PC-9 (cell line): ENCODE results near the gene ARL5A. TPM values are rescaled to one million over a fixed set of nuclear protein-coding genes. Genes with fewer than 3 reads are reported as not detected.

Experiments used
- BruUV-seq: library from RNA; stranded (reverse); fragments of 400-500 nt; replicated peaks from 2 replicates; lab custom pipeline; 2021; lab: Mats Ljungman, UMichigan
- CTCF ChIA-PET: fragments of 300-600 bp; sonication (Branson Sonifier 250); formaldehyde crosslinking; loops from one replicate; lab custom pipeline; 2022; ENCODE audit warnings: antibody characterized with exemption; lab: Charles Lee
- POLR2A ChIA-PET: fragments of 300-600 bp; sonication (Branson Sonifier 250); formaldehyde crosslinking; loops from one replicate; lab custom pipeline; 2022; ENCODE audit warnings: antibody characterized with exemption; ENCODE audit not compliant: unreplicated experiment; lab: Charles Lee
- DNase-seq, 2 experiments: peaks; one replicate each; pipeline versions ENCODE4 v3.0.0 to v3.0.0-alpha.2; 2015 to 2022; ENCODE audit warnings: mixed read lengths in 1 of 2
- H2AFZ ChIP-seq: fragments of 200-600 bp; sonication (generic); 2 replicates; pipeline ENCODE4 v1.8.1; 2017; ENCODE audit warnings: antibody characterized with exemption
- H3F3A ChIP-seq: fragments of 200-600 bp; sonication (generic); 2 replicates; pipeline ENCODE4 v1.8.1; 2017; ENCODE audit warnings: antibody characterized with exemption, mild to moderate bottlenecking, low read depth; ENCODE audit not compliant: insufficient read depth
- H3K27ac ChIP-seq: fragments of 200-600 bp; sonication (generic); 2 replicates; pipeline ENCODE4 v1.6.1; 2016; ENCODE audit warnings: mixed run types
- H3K27me3 ChIP-seq: fragments of 200-600 bp; sonication (generic); 2 replicates; pipeline ENCODE4 v1.6.1; 2016; ENCODE audit warnings: low read depth, mixed run types; ENCODE audit not compliant: insufficient read depth
- H3K36me3 ChIP-seq: fragments of 200-600 bp; sonication (generic); 2 replicates; pipeline ENCODE4 v1.6.1; 2016; ENCODE audit warnings: low read depth, mixed run types
- H3K4me1 ChIP-seq: fragments of 200-600 bp; sonication (generic); replicated peaks from 2 replicates; pipeline ENCODE4 v1.6.1; 2016; ENCODE audit warnings: mixed run types; ENCODE audit not compliant: insufficient read depth
- H3K4me2 ChIP-seq: fragments of 200-600 bp; sonication (generic); 2 replicates; pipeline ENCODE4 v1.6.1; 2017; ENCODE audit warnings: mixed run types
- H3K4me3 ChIP-seq: fragments of 200-600 bp; sonication (generic); 2 replicates; pipeline ENCODE4 v1.6.1; 2016; ENCODE audit warnings: mixed run types
- H3K79me2 ChIP-seq: fragments of 200-600 bp; sonication (generic); 2 replicates; pipeline ENCODE4 v1.6.1; 2017; ENCODE audit warnings: low read depth, mixed run types
- H3K9me2 ChIP-seq: fragments of 200-600 bp; sonication (generic); 2 replicates; pipeline ENCODE4 v1.8.1; 2017; ENCODE audit warnings: mild to moderate bottlenecking; ENCODE audit not compliant: insufficient read depth
- H3K9me3 ChIP-seq: fragments of 200-600 bp; sonication (generic); 2 replicates; pipeline ENCODE4 v1.8.1; 2016; ENCODE audit warnings: low read depth; ENCODE audit not compliant: insufficient read depth
- H4K20me1 ChIP-seq: fragments of 200-600 bp; sonication (generic); 2 replicates; pipeline ENCODE4 v1.8.1; 2017; ENCODE audit not compliant: insufficient read depth
- EZH2 ChIP-seq: fragments of 200-600 bp; sonication (generic); IDR thresholded peaks from 2 replicates; pipeline ENCODE4 v1.8.0; 2017; ENCODE audit warnings: antibody characterized with exemption, low read depth
- intact Hi-C: fragments of 100-400 bp; cut with micrococcal nuclease; formaldehyde crosslinking; loops from one replicate; pipeline ENCODE4 v1.10.0; 2022; ENCODE audit not compliant: unreplicated experiment
- total RNA-seq: library from RNA; stranded (reverse); gene quantifications from 2 replicates; pipeline ENCODE4 v1.2.3, GENCODE V29; 2021
- TF ChIP-seq, protein P1 (sequence below): fragments of 200-600 bp; sonication (generic); conservative IDR thresholded peaks from 2 replicates; pipeline ENCODE4 v1.6.1; 2017; ENCODE audit warnings: mixed run types, antibody characterized with exemption, mild to moderate bottlenecking, moderate library complexity

ARL5A gene
- total RNA-seq, 1 experiment from 2014 or later: 36.1 TPM

DNA sequence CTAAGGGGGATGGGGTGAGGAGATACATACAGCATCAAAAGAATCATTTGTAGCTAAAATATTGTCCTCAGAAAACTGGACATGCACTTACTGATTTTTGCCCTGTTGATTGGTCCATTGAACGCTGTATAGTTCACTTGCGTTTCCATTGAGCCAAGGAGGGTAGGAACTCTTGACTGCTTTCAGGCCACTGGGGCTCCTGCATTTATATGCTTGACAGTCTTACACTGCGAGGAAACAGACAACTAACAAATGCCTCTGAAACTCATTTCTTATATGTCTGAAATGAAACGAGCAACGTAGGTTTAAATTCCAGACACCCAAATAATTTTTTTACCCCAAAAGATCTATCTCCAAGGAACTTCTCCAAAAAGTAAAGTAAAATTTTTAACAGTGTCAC, 42.1 kb downstream of the ARL5A start:
- Histone ChIP-seq H3K9me3 (no peaks in the 10 kb centered on the region), H3K4me3 (no peak overlapping the region), H3F3A (no peaks in the 10 kb centered on the region), H3K27ac (no peak overlapping the region), H3K4me1 (no peaks in the 10 kb centered on the region), H2AFZ (no peak overlapping the region), H3K4me2 (no peak overlapping the region), H3K36me3 (no peaks in the 10 kb centered on the region), H3K27me3 (no peaks in the 10 kb centered on the region), H4K20me1 (no peaks in the 10 kb centered on the region), H3K9me2 (no peaks in the 10 kb centered on the region), H3K79me2 (no peaks in the 10 kb centered on the region)
- ChIA-PET POLR2A (no interaction called here), CTCF (no interaction called here)
- no peak for DNase-seq
- TF ChIP-seq, protein P1, sequence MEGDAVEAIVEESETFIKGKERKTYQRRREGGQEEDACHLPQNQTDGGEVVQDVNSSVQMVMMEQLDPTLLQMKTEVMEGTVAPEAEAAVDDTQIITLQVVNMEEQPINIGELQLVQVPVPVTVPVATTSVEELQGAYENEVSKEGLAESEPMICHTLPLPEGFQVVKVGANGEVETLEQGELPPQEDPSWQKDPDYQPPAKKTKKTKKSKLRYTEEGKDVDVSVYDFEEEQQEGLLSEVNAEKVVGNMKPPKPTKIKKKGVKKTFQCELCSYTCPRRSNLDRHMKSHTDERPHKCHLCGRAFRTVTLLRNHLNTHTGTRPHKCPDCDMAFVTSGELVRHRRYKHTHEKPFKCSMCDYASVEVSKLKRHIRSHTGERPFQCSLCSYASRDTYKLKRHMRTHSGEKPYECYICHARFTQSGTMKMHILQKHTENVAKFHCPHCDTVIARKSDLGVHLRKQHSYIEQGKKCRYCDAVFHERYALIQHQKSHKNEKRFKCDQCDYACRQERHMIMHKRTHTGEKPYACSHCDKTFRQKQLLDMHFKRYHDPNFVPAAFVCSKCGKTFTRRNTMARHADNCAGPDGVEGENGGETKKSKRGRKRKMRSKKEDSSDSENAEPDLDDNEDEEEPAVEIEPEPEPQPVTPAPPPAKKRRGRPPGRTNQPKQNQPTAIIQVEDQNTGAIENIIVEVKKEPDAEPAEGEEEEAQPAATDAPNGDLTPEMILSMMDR: no peak
- TF ChIP-seq EZH2: no peak
- BruUV-seq: no TSS peak
- intact Hi-C loops: no loop called here

DNA sequence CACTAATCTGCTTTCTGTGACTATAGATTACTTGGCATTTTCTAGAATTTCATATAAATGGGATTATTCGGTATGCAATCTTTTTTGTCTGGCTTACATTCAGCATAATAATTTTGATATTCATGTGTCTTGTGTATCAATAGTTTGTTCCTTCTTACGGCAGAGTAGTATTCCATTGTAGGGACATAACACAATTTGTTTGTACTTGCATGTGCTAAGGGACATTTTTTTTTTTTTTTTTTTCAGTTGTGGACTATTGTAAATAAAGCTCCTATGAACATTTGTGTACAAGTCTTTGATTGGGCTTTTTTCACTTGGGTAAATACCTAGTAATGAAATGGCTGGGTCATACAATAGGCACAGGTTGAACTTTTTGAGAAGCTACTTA, 45.1 kb downstream of the ARL5A start:
- H3K9me2 ChIP-seq: no peaks in the 10 kb centered on the region
- no peaks in the 10 kb centered on the region for H3K79me2 ChIP-seq
- H2AFZ ChIP-seq: no peak overlapping the region
- no peaks in the 10 kb centered on the region for H4K20me1 ChIP-seq
- H3K4me2 ChIP-seq: no peak overlapping the region
- no peaks in the 10 kb centered on the region for H3K36me3 ChIP-seq
- H3K4me3 ChIP-seq: no peak overlapping the region
- TF ChIP-seq EZH2: no peak
- TF ChIP-seq, protein P1: no peak
- no peaks in the 10 kb centered on the region for H3K9me3 ChIP-seq
- intact Hi-C loops: no loop called here
- no peak for DNase-seq
- no TSS peak for BruUV-seq
- CTCF ChIA-PET: interaction anchor here (0.6 kb wide), 2 partner anchors 46 to 331 kb away, joined by 5 read pairs; no protein-coding TSS in a partner anchor
- POLR2A ChIA-PET: no interaction called here
- no peaks in the 10 kb centered on the region for H3K4me1 ChIP-seq
- no peak overlapping the region for H3K27ac ChIP-seq
- no peaks in the 10 kb centered on the region for H3K27me3 ChIP-seq
- H3F3A ChIP-seq: no peaks in the 10 kb centered on the region

DNA sequence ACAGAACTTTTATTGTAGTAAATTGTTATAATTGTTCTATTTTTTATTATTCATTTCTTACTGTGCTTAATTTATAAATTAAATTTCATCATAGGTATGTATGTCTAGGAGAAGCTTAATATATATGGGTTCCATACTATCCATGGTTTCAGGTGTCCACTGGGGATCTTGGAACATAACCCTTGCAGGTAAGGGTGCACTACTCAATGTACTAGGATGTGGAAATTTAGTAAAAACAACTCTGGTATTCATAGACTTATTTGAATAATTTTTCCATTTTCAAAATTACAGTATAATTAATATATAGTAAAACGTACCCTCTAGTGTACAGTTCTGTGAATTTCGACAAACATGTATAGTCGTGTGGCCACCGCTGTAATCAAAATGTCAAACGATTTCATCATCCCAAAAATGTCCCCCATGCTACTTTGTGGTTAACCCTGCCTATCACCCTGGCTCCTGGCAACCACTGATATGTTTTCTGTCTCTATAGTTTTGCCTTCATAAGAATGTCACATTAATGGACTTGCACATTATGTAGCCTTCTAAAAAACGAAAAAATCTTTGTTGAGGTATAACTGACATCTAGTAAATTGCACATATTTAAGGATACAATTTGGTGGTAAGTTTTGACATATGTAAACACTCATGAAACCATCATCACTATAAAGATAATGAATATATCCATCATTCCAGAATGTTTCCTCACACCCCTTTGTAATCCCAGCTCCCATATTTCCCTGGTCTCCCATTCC, 45.7 kb downstream of the ARL5A start:
- Histone ChIP-seq H2AFZ (no peak overlapping the region), H3K27me3 (no peaks in the 10 kb centered on the region), H3K36me3 (no peaks in the 10 kb centered on the region), H3K4me2 (no peak overlapping the region), H3K4me1 (no peaks in the 10 kb centered on the region), H3K79me2 (no peaks in the 10 kb centered on the region), H4K20me1 (no peaks in the 10 kb centered on the region), H3K27ac (no peak overlapping the region), H3K9me2 (no peaks in the 10 kb centered on the region), H3K4me3 (no peak overlapping the region), H3K9me3 (no peaks in the 10 kb centered on the region), H3F3A (no peaks in the 10 kb centered on the region)
- ChIA-PET POLR2A (no interaction called here), CTCF (no interaction called here)
- TF ChIP-seq EZH2: no peak
- TF ChIP-seq, protein P1: no peak
- BruUV-seq: no TSS peak
- intact Hi-C loops: no loop called here
- no peak for DNase-seq
